GM18907 (cell line): ENCODE data around the gene MCF2L.
"Not testable (repeated sequence)": the region's sequence is repeated elsewhere in the genome, so short reads cannot be mapped to it uniquely, and the experiment has no call there.

ENCODE experiments used
- ATAC-seq: cut with Tn5 transposase; IDR thresholded peaks from one replicate; pipeline ENCODE4 v1.9.1; 2021; ENCODE audit warnings: mild to moderate bottlenecking, moderate library complexity; ENCODE audit not compliant: unreplicated experiment

Gene MCF2L

DNA sequence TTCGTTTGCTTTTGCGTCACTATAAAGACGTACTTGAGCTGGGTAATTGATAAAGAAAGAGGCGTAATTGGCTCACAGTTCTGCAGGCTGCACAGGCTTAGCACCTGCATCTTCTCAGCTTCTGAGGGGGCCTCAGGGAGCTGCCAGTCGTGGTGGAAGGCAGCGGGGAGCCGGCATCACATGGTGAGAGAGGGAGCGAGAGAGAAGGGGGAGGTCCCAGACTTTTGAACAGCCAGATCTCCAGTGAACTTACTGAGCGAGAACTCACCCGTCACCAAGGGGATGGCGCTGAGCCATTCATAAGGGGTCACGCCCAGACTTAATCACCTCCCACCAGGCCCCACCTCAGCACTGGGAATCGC, 77.8 kb downstream of the MCF2L start:
- ATAC-seq: no peak

DNA sequence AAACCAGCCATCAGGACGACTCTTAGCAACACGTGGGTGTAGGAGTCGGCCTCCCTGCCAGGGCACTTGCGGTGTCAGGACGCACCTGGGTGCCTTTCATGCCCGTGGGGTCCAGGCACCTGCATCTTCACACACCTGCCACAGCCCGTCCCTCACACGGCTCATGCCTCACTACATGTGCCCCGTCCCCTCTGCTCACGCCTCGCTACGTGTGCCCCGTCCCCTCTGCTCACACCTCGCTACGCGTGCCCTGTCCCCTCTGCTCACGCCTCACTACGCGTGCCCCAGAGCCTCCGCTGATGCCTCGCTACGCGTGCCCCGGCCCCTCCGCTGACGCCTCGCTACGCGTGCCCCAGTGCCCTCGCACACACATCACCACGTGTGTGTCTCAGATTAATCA, 78.6 kb downstream of the MCF2L start:
- no peak for ATAC-seq

DNA sequence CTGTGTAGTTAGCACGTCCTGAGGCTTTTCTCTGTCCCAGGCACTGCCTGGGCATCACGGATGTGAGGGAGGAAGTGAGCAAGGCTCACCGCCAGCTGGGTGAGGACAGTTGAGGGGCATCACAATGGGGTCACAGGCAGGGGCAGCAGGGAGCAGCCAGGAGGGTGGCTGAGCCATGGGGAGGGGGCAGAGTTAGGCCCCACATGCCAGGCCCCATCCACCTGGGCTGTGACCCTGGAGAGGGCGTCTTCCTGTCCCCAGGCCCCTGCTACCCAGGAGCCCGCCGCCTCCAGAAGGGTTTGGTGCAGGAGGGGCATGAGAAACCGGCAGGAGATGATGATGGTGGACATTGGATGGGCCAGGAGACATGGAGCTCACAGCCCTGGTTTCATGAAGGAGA, 79.8 kb downstream of the MCF2L start:
- ATAC-seq: no peak

DNA sequence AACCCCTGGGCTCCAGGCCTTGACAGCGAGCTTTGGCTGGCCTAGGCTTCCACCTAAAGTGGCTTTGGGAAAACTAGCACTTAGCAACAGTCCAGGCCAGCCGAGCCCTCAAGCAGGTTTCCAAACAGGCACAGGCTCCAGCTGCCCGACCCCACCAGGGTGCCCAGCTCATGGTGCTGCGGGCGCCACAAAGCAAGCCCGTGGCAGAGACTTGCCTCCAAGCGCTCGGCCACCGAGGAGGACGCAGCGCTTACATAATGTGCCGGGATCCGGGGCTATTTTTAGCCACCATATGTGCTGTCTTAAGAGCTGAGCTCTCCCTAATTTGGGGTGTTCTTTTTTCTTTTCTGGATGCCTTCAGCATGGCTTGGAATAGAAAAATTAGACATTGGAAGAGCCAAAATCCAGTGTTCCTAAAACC, 80.5 kb downstream of the MCF2L start:
- no peak for ATAC-seq

DNA sequence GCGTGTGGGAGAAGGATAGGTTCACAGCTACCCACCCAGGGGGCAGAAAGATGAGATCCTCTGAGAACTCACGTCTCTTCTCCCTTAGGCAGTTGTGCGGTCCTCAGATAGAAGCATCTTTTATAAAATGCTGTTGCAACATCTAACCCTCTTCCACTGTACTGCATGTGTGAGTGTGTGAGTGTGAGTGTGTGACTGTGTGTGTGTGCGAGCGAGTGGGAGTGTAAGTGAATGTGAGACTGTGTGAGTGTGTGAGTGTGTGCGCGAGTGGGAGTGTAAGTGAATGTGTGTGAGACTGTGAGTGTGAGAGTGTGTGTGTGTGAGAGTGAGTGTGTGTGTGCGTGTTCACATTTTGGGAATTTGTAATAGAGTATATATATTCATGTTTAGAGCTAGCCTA, 81.0 kb downstream of the MCF2L start:
- ATAC-seq: no peak

DNA sequence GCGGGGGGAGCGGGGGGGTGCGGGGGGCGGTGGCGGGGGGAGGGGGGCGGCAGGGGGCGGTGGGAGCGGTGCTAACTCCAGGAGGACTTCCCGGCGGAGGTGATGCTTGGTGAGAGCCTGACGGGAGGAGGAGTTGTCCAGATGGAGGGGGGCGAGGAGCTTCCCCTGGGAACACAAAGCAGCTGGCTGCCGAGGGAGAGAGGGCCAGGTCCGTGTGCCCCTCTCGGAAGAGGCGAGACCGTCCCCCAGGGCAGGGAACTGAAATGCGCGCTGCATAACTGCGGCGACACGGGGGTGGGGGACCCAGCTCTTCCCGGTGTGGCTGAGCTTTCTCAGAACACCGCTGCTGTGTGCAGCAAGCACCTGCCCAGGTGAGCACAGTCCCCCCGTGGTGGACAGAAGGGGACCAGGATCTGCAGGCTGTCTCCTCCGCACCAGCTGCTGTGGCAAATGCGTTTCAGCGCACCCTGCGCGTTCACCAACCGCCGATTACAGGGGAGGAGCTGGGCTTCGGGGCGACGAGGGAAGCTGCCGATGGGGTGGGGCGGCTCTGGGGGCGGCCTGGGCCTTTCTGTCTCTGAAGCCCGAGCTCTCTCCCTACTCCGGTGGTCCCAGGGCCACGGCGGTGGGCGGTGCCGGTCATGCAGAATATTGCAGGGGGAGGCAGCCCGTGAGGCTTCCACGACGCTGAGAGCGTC, 81.9 kb downstream of the MCF2L start:
- no peak for ATAC-seq

DNA sequence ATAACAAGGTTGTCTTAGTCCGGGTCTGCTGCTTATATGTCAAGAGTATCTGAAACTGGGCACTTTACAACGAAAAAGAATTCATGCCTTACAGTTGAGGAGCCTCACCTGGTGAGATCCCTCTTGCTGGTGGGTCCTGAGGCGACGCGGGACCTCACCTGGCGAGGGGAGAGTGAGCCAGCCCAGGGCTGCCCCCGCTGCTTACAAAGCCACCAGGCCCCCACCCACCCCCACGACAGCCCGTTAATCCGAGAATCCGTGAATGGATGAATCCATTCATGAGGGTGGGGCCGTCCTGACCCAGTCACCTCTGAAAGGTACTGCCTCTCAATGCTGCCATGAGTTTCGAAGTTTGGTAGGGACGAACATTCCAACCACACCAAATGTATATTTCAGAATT, 82.6 kb downstream of the MCF2L start:
- no peak for ATAC-seq

DNA sequence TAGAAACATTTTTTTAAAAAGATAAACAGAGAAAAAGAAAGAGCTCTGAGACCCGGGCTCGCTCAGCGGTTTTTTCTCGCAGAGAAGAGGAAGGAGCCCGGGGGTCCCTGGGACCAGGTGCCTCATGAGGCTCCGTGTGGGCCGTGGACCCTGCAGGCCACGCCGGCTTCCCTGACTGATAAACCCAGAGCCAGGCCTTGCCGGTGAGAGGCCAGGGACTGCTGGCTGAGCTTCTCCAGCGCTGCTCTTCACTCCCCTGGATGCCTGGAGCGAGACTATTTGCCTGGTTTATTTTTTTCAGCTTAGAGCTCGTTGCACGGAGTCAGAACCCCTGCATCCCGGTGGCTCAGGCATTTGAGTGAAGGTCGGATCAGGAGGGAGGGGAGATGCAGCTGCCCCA, 83.2 kb downstream of the MCF2L start:
- ATAC-seq: no peak

DNA sequence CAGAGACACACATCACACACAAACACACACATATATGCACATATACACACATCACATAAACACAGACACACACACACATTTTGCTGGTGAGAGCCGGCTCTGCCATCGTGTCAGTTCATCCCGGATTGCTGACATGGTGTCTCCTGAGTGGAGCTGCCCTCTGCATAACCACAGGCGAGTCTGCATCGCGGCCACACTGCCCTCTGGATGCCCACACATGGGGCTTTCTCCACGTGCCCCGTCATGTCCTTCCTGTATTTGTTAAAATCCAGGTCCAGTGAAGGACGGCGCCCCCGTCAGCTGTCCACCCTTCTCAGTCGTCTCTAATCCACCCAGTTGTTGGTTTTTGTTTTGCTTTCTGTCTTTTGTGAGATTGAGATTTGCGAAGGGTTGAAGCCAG, 84.0 kb downstream of the MCF2L start:
- no peak for ATAC-seq

DNA sequence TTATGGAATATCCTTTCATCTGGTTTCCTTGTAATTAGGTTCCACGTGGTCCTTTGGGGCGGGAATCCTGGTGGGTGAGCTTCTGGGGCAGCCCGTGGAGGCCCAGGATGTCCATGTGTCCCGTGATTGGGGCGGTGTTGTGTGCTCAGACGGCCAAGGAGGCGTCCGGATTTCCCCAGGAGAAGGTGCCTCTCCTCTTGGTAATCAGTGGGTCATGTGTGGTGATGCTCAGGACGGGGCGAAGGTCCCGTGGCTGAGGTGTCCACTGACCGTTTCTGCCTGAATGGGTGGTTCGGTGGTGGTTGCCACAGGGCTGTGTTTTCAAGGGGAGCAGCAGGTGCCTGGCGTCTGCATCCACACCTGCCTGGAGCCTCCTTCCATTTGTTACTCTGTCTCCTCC, 84.4 kb downstream of the MCF2L start:
- ATAC-seq: no peak

DNA sequence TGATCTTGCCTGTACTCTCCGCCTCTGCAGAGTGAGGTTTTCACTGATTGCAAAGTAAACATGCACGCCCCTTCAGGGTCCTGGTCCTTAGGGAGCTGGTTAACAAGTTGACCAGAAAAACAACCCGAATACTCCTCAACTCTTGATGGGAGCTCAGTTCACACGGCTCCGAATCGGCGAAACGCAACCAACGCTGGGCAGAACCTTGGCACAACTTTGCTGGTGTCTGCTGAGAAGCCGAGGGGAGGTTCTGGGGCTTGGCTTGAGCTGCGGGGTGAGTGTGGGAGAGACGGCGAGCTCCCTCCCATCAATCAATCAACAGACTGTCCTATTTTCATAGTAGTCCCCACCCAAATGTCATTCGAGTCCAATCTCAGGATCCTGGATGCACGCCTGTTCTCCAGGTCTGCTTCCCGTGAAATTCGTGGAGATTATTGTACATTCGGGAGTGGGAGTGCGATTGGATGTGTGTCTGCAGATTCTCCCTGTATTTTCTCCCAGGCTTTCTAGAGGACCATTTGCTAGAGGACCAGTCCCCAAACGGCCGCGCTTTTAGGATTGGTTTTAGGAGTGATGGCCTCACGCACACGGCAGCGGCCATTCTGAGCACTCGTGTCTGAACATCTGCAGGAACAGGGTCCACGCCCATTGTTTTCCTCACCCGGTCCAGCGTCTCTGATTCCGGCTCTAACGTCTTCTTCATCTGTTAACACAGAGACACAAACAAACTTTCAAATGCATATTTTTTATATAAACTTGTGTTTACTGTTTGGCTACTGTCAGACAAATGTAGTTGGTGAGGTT, 85.0 kb downstream of the MCF2L start:
- no peak for ATAC-seq

DNA sequence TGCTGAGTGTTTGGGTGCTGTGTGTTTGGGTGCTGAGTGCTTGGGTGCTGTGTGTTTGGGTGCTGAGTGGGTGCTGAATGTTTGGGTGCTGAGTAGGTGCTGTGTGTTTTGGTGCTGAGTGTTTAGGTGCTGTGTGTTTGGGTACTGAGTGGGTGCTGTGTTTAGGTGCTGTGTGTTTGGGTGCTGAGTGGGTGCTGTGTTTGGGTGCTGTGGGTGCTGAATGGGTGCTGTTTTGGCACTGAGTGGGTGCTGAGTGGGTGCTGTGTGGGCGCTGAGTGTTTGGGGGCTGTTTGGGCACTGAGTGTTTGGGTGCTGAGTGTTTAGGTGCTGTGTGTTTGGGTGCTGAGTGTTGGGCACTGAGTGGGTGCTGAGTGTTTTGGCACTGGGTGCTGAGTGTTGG, 88.1 kb downstream of the MCF2L start:
- ATAC-seq: no peak

DNA sequence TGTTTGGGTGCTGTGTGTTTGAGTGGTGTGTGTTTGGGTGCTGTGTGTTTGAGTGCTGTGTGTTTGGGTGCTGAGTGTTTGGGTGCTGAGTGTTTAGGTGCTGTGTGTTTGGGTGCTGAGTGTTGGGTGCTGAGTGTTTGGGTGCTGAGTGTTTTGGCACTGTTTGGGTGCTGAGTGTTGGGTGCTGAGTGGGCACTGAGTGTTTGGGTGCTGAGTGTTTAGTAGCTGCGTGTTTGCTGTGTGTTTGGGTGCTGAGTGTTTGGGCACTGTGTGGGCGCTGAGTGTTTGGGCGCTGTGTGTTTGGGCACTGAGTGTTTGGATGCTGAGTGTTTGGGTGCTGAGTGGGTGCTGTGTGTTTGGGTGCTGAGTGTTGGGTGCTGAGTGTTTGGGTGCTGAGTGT, 88.5 kb downstream of the MCF2L start:
- ATAC-seq: not testable (repeated sequence)

DNA sequence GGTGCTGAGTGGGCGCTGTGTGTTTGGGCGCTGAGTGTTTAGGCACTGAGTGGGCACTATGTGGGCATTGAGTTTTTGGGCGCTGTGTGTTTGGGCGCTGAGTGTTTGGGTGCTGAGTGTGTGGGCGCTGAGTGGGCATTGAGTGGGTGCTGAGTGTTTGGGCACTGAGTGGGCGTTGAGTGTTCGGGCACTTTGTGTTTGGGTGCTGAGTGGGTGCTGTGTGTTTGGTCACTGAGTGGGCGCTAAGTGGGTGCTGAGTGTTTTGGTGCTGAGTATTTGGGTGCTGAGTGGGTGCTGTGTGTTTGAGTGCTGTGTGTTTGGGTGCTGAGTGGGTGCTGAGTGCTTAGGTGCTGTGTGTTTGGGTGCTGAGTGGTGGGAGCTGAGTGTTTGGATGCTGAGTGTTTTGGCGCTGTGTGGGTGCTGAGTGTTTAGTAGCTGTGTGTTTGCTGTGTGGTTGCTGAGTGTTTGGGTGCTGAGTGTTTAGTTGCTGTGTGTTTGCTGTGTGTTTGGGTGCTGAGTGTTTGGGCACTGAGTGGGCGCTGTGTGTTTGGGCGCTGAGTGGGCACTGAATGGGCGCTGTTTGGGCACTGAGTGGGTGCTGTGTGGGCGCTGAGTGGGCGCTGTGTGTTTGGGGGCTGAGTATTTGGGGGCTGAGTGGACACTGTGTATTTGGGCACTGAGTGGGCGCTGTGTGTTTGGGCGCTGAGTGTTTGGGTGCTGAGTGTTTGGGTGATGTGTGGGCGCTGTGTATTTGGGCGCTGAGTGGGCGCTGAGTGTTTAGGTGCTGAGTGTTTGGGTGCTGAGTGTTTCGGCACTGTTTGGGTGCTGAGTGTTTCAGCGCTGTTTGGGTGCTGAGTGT, 89.3 kb downstream of the MCF2L start:
- no peak for ATAC-seq

DNA sequence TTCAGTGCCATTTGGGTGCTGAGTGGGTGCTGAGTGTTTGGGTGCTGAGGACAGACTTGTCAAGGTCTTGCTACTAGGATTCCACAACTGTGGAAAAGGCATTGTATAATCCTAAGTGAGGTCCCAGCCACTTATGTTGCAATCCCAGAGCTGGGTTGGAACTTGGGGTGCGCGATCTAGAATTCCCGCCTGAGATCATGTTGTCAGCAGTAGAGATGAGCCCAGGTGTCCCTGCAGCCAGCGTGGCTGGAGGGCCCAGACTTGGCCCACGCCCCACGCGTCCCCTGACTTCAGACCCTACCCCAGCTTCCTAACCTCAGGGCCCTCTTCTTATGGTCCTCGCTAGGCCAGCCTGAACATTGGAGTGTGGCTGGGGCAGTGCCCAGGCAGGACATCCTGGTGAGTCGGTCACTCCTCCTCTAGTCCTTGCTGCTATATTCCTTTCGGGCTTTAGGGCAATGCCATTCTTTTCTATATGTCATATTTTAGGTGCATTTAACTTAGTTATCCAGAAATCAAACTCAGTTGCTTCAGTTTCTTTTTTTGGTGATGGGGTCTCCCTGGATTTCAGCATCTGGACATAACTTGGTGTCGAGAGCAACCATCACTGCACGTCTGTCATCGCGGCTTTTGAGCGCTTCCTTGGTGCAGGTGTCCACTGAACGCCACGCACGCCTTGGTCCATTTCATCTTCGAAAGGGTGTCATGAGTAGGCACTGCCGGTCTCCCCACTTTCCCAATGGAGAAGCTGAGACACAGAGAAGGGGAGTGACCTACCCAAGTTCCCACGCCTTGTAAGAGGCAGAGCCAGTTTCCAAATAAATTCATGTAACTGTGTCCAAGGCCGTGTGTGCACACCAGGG, 90.2 kb downstream of the MCF2L start:
- no peak for ATAC-seq

DNA sequence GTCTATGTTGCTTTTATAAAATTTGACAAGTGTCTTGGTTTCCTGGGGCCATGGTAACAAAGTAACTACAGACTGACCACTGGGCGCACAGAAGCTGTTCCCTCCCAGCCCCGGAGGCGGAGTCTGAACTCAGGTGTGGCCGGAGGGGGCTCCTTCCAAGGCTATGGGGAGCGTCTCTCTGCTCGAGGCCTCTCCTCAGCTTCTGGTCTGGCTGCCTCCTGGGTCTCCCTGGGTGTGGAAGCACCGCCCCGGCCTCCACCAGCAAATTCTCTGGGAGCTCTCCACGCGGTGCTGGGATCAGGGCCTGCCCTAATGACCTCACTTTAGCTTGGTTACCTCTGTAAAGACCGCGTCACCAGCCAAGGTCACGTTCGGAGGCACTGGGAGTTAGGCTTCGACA, 90.9 kb downstream of the MCF2L start:
- no peak for ATAC-seq

DNA sequence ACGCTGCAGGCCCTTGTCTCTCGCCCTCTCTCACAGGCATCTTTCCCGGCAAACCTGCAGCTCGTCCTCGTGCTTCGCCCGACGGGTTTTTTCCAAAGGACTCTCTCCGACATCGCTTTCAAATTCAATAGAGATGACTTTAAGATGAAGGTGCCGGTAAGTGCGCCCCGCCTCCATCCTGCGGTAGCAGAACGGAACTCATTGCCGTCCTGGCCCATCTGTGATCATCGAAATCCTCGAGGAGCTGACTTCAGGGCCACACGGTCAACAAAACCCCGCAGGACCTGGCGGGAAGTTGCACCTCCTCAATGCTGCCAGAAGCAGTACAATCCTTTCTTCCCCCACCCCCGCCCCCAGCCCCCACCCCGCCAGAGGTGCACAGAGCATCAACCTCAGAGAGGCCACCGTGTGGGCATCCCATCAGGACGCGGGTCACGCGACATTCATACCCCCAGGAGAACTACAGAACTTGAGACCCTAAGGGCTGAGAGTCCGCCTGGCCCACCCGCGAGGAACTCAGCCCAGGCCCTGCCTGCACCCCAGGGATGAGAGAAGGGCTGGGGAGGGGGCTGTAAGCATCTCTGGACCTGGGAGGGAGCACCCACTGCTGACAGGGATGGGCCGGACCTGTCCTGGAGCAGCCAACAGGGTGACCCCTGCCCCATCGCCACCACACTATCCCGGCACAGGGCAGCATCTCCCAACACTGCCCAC, 91.7 kb downstream of the MCF2L start:
- no peak for ATAC-seq

DNA sequence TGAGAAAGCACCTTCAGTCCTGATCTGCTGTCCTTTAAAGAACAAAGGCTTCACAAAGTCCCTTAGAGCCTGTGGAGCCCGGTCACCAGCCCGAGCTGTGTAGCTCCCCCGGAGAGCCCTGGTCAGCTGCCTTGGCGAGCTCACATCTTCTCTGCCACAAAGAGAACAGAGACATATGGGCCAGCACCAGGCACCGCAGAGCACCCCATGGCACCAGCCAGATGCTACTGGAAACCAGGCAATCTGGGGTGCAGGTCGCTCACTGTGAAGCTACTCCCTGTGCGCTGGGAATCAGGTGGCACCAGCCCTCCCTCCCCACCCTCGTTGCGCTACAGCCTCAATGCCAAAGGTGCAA, 92.2 kb downstream of the MCF2L start:
- ATAC-seq: no peak

DNA sequence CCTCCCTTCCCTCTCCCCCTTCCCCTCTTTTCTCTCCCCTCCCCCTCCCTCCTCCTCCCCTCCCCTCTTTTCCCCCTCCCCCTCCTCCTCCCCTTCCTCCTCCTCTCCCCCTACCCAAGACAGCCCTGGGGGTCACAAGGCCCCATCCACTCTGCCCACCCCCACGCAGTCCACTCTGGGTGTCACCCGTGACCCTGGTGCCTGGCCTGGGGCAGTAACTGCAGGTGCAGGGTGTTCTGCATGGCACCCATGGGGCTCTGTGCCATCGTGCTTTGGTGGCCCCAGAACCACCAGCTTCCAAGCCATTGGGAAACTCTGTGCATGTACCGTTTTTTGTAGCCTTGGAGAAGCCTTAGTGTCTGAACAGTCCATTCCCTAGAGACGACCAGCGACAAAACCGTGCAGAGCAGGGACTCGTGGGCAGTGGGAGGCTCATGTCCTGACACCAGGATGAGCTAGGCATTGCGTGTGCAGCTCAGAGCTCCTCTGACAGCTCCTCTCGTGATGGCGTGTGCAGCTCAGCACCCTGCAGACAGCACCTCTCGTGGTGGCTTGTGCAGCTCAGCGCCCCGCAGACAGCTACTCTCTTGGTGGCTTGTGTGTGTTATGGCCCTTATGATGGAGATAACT, 92.9 kb downstream of the MCF2L start:
- ATAC-seq: no peak

DNA sequence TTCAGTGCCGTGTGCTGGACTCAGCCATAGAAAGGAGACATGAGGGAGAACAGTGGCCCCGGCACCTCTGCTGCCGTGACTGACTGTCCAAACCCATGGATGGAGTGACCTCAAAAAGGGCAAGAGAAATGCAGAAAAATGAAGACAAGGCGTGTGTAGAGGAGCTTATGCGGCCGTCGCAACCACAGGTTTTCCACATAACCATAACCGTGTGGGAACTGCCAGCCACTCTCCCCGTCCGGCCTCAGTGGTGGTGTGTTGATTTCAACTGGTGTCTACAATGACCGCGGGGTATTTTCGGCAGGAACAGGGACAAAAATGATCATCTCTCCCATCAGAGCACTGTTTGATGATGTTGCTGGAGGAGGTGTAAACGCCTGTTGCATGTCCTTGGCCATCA, 93.7 kb downstream of the MCF2L start:
- no peak for ATAC-seq
